HEK293 (cell line): ENCODE measurements around the gene AVEN.

Experiments used
- CTCF ChIP-seq: fragments of 450-650 bp; formaldehyde crosslinking; IDR thresholded peaks from 2 replicates; pipeline ENCODE4 v1.5.1; 2016; ENCODE audit warnings: missing biosample characterization, missing genetic modification characterization
- PATZ1 ChIP-seq: fragments of 450-650 bp; formaldehyde crosslinking; IDR thresholded peaks from 2 replicates; pipeline ENCODE4 v1.5.1; 2016; ENCODE audit warnings: missing biosample characterization, missing genetic modification characterization
- REST ChIP-seq: fragments of 450-650 bp; formaldehyde crosslinking; IDR thresholded peaks from 2 replicates; pipeline ENCODE4 v1.5.1; 2016; ENCODE audit warnings: missing biosample characterization, missing genetic modification characterization
- ZBTB49 ChIP-seq: fragments of 450-650 bp; formaldehyde crosslinking; IDR thresholded peaks from 2 replicates; pipeline ENCODE4 v1.5.1; 2016; ENCODE audit warnings: missing biosample characterization, missing genetic modification characterization, low read depth
- ZNF16 ChIP-seq: fragments of 450-650 bp; formaldehyde crosslinking; IDR thresholded peaks from 2 replicates; pipeline ENCODE4 v1.5.1; 2016; ENCODE audit warnings: low read depth, missing biosample characterization, missing genetic modification characterization
- ZNF350 ChIP-seq: fragments of 450-650 bp; formaldehyde crosslinking; IDR thresholded peaks from 2 replicates; pipeline ENCODE4 v1.5.0; 2017; ENCODE audit warnings: missing biosample characterization, mild to moderate bottlenecking, missing genetic modification characterization
- ZNF48 ChIP-seq: fragments of 450-650 bp; formaldehyde crosslinking; IDR thresholded peaks from 2 replicates; pipeline ENCODE4 v1.5.1; 2016; ENCODE audit warnings: missing biosample characterization, missing genetic modification characterization
- ZNF510 ChIP-seq: fragments of 450-650 bp; formaldehyde crosslinking; IDR thresholded peaks from 2 replicates; pipeline ENCODE4 v1.5.1; 2018; ENCODE audit warnings: mild to moderate bottlenecking, missing genetic modification characterization, missing biosample characterization; ENCODE audit not compliant: insufficient replicate concordance
- ZNF518A ChIP-seq: fragments of 450-650 bp; formaldehyde crosslinking; conservative IDR thresholded peaks from 2 replicates; pipeline ENCODE4 v1.5.1; 2016; ENCODE audit warnings: low read depth, missing biosample characterization, missing genetic modification characterization
- ZNF670 ChIP-seq: fragments of 450-650 bp; formaldehyde crosslinking; IDR thresholded peaks from 2 replicates; pipeline ENCODE4 v1.5.1; 2016; ENCODE audit warnings: missing biosample characterization, missing genetic modification characterization, low read depth

GRCh38 chr15:33956397-33956796 lies 82.6 kb downstream of the AVEN start:
- TF ChIP-seq CTCF (tag by site-specific recombination) (no peak), ZNF510 (tag by site-specific recombination) (no peak), ZNF518A (tag by site-specific recombination) (no peak), ZBTB49 (tag by site-specific recombination) (no peak), ZNF670 (tag by site-specific recombination) (no peak), REST (tag by site-specific recombination) (no peak), ZNF48 (tag by site-specific recombination) (no peak), PATZ1 (tag by site-specific recombination) (no peak), ZNF350 (tag by site-specific recombination) (no peak), ZNF16 (tag by site-specific recombination) (no peak)
